ENCODE measurements around the gene SLC25A22.

Gene SLC25A22

DNA sequence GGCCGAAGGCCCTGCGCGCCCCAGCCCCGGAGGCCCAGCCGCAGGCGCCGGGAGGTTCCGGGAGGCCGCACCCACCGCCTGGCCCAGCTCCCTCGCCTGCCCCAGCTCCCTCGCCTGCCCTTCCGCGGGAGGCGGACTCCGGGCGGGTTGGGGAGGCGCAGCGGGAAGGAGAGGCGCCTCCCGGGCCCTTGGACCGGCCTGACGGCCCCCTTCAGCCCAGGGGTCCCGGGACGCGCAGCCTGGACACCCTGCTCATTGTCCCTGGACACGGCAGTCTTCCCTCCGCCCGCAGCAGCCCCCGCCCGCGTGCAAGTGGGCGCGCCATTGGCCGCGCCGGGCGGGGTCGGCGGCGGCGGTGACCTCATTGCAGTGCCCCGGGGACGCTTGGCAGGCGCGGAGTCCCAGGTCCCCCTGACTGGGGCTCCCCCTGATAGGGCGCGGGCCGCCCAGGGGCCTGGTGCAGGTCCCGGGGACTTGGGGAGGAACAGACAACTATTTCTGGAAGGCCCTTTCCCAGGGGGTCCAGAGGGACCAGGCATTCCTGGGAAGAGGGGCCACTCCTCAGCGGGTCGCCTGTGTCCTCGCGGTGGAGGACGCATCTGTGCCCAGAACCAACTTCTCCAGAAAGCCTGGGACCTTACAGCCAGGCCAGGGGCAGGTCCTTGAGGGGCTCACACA, 35.2 kb upstream of the SLC25A22 start:
- no peaks in the 10 kb centered on the region for H3F3A ChIP-seq (ENCODE audit: insufficient read depth)
- no peak overlapping the region for H2AFZ ChIP-seq (ENCODE audit: low read depth, low read length, severe bottlenecking)
- no peaks in the 10 kb centered on the region for H4K20me1 ChIP-seq (ENCODE audit: low read depth, low read length)
- H3K79me2 ChIP-seq (ENCODE audit: insufficient read depth, low read length) = no peaks in the 10 kb centered on the region
- no peak overlapping the region for H3K27ac ChIP-seq (ENCODE audit: low read depth, low read length)
- H3K9me2 ChIP-seq (replicated peaks; ENCODE audit: insufficient read depth, low read length) = no peaks in the 10 kb centered on the region
- no peak overlapping the region for H3K4me3 ChIP-seq (ENCODE audit: insufficient read depth, low read length, poor library complexity, severe bottlenecking)
- no peaks in the 10 kb centered on the region for H3K36me3 ChIP-seq (ENCODE audit: low read length)
- no peak overlapping the region for H3K9ac ChIP-seq (ENCODE audit: low read length)
- no peaks in the 10 kb centered on the region for H3K27me3 ChIP-seq (ENCODE audit: low read length)
- peak overlapping the region; percentile 35 for H3K4me2 ChIP-seq (ENCODE audit: low read depth, low read length, poor library complexity, severe bottlenecking)
- TF ChIP-seq, protein P1, sequence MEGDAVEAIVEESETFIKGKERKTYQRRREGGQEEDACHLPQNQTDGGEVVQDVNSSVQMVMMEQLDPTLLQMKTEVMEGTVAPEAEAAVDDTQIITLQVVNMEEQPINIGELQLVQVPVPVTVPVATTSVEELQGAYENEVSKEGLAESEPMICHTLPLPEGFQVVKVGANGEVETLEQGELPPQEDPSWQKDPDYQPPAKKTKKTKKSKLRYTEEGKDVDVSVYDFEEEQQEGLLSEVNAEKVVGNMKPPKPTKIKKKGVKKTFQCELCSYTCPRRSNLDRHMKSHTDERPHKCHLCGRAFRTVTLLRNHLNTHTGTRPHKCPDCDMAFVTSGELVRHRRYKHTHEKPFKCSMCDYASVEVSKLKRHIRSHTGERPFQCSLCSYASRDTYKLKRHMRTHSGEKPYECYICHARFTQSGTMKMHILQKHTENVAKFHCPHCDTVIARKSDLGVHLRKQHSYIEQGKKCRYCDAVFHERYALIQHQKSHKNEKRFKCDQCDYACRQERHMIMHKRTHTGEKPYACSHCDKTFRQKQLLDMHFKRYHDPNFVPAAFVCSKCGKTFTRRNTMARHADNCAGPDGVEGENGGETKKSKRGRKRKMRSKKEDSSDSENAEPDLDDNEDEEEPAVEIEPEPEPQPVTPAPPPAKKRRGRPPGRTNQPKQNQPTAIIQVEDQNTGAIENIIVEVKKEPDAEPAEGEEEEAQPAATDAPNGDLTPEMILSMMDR (IDR thresholded peaks at IDR 0.05; ENCODE audit: insufficient read depth, low read length, poor library complexity, severe bottlenecking) = no peak
- TF ChIP-seq EZH2phosphoT487 (conservative IDR thresholded peaks at IDR 0.05; ENCODE audit: low read length) = 0 out of 2 replicates have a peak, but pooled peaks have one; percentile 92
- H3K9me3 ChIP-seq (ENCODE audit: insufficient read depth, low read length) = no peaks in the 10 kb centered on the region

DNA sequence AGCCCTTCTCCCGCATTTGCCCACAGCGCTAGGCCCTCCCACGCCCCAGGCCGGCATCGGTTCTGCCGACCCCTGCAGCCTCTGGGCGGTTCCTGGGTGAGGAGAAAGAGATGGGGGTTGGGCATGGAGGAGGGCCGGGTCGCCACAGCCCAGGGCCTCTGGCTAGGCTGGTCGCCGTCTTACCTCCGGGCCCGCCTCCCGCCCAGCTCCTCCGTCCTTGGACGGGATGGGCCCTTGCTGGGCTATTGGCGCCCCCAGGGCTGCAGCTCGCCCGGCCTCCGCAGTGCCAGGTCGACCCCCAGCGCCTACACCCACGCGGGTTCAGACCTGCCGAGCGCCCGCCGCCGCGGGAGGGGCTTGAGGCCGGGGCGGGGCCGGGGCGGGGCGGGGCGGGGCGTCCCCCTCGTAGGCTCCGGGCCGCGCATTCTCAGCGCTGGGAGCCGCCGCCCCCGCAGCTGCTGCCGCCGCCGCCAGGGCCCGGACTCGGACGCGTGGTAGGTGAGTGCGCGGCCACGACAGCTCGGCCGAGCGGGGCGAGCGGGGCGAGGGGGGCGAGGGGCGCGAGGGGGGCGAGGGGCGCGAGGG, 34.5 kb upstream of the SLC25A22 start, which contains the start of gene CD151:
Gene CD151 (plus strand): TSS at position 424 of the 585 bp plus-strand sequence. CDS start 3,118 bp downstream, outside the sequence.
- TF ChIP-seq, protein P1 (IDR thresholded peaks at IDR 0.05; ENCODE audit: insufficient read depth, low read length, poor library complexity, severe bottlenecking) = no peak
- TF ChIP-seq EZH2phosphoT487 (conservative IDR thresholded peaks at IDR 0.05; ENCODE audit: low read length) = no peak
- Histone ChIP-seq H3K79me2 (ENCODE audit: insufficient read depth, low read length) (no peaks in the 10 kb centered on the region), H3K9ac (ENCODE audit: low read length) (no peak within 1 kb of the TSS), H3K9me3 (ENCODE audit: insufficient read depth, low read length) (no peaks in the 10 kb centered on the region), H3K27ac (ENCODE audit: low read depth, low read length) (no peak within 1 kb of the TSS), H4K20me1 (ENCODE audit: low read depth, low read length) (no peaks in the 10 kb centered on the region), H3K4me3 (ENCODE audit: insufficient read depth, low read length, poor library complexity, severe bottlenecking) (no peak within 1 kb of the TSS), H3K36me3 (ENCODE audit: low read length) (no peaks in the 10 kb centered on the region), H2AFZ (ENCODE audit: low read depth, low read length, severe bottlenecking) (no peak within 1 kb of the TSS), H3K9me2 (replicated peaks; ENCODE audit: insufficient read depth, low read length) (no peaks in the 10 kb centered on the region), H3K27me3 (ENCODE audit: low read length) (no peaks in the 10 kb centered on the region), H3K4me2 (ENCODE audit: low read depth, low read length, poor library complexity, severe bottlenecking) (peak within 1 kb of the TSS; percentile 35), H3F3A (ENCODE audit: insufficient read depth) (no peaks in the 10 kb centered on the region)

DNA sequence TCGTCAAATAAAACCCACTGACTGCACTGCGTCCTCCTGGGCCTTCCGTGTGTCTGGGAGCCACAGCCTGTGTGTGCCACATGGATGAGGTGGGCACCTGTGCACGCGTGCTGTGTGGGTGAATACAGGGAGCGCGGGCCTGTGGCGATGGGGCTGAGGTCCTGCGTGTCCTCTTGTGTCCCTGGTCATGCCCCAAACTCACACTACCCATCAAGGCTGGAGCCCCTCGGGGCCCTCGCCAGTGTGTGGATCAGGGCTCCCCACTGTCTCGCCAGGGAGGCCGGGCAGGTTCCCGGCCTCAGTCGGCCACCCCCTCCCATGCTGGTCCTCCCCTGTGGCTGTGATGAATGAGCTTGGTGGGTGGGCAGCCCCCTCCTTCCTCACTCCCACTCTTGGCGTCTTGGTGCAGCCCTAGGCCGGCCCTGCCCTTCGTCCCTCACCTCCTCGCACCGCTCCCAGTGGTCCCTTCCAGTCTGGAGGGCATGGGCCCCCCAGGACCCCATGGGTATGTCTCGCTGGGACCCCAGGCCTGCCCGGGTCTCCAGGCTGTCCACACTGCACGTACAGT, 34.0 kb upstream of the SLC25A22 start:
- H3K27me3 ChIP-seq (ENCODE audit: low read length) = no peaks in the 10 kb centered on the region
- no peak overlapping the region for H3K27ac ChIP-seq (ENCODE audit: low read depth, low read length)
- no peaks in the 10 kb centered on the region for H4K20me1 ChIP-seq (ENCODE audit: low read depth, low read length)
- no peaks in the 10 kb centered on the region for H3K36me3 ChIP-seq (ENCODE audit: low read length)
- no peak overlapping the region for H3K4me2 ChIP-seq (ENCODE audit: low read depth, low read length, poor library complexity, severe bottlenecking)
- no peak overlapping the region for H2AFZ ChIP-seq (ENCODE audit: low read depth, low read length, severe bottlenecking)
- TF ChIP-seq EZH2phosphoT487 (conservative IDR thresholded peaks at IDR 0.05; ENCODE audit: low read length) = no peak
- TF ChIP-seq, protein P1 (IDR thresholded peaks at IDR 0.05; ENCODE audit: insufficient read depth, low read length, poor library complexity, severe bottlenecking) = no peak
- no peaks in the 10 kb centered on the region for H3K9me3 ChIP-seq (ENCODE audit: insufficient read depth, low read length)
- H3K9me2 ChIP-seq (replicated peaks; ENCODE audit: insufficient read depth, low read length) = no peaks in the 10 kb centered on the region
- no peak overlapping the region for H3K9ac ChIP-seq (ENCODE audit: low read length)
- no peaks in the 10 kb centered on the region for H3F3A ChIP-seq (ENCODE audit: insufficient read depth)
- H3K4me3 ChIP-seq (ENCODE audit: insufficient read depth, low read length, poor library complexity, severe bottlenecking) = no peak overlapping the region
- H3K79me2 ChIP-seq (ENCODE audit: insufficient read depth, low read length) = no peaks in the 10 kb centered on the region
